OCI-M2 (cell line): ENCODE data around the gene AGAP1.

Experiments
- DNase-seq: peaks from one replicate; lab custom pipeline; 2025; ENCODE audit not compliant: unreplicated experiment; lab: John Stamatoyannopoulos, UW

AGAP1 gene

GRCh38 chr2:235793163-235793752, 299.4 kb downstream of the AGAP1 start:
- DNase-seq, result no peak

DNA sequence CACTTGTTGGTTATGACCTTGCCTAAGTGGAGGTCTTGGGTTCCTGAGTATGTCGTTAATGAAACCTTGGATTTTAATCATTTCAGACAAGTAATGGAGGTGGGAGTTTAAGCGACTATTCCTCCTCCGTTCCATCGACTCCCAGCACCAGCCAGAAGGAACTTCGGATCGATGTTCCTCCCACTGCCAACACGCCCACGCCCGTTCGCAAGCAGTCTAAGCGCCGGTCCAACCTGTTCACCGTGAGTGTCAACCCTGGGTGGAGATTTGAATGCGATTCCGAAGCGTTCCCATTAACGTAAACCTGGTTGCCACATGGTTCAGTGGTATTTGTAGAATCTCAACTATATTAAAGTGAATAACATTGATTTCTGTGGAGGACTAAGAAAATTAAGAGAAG, 305.4 kb downstream of the AGAP1 start:
- DNase-seq, result no peak

DNA sequence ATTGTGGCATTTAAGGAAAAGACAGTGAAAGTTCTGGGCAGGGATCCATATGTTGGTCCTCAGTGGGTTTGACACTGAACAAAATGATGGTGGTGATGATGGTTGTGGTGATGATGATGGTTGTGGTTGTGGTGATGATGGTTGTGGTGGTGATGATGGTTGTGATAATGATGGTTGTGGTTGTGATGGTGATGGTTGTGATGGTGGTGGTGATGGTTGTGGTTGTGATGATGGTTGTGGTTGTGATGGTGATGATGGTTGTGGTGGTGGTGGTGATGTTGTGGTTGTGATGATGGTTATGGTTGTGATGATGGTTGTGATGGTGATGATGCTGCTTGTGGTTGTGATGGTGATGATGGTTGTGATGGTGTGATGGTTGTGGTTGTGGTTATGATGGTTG, 308.7 kb downstream of the AGAP1 start:
- no peak for DNase-seq

DNA sequence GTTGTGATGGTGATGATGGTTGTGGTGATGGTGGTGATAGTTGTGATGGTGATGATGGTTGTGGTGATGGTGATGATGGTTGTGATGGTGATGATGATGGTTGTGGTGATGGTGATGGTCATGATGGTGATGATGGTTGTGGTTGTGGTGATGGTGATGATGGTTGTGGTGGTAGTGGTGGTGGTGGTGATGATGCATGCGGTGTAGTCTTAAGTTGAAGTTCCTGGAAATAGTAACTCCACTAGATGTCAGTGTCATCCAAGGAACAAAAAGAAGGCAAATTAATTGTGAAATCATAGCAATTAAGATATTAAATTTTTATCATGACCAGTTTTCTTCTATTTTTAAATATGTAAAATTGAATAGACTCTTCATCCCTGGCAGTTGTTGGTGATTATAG, 309.2 kb downstream of the AGAP1 start:
- no peak for DNase-seq

GRCh38 chr2:235804676-235805075, 310.8 kb downstream of the AGAP1 start:
- DNase-seq, result no peak

DNA sequence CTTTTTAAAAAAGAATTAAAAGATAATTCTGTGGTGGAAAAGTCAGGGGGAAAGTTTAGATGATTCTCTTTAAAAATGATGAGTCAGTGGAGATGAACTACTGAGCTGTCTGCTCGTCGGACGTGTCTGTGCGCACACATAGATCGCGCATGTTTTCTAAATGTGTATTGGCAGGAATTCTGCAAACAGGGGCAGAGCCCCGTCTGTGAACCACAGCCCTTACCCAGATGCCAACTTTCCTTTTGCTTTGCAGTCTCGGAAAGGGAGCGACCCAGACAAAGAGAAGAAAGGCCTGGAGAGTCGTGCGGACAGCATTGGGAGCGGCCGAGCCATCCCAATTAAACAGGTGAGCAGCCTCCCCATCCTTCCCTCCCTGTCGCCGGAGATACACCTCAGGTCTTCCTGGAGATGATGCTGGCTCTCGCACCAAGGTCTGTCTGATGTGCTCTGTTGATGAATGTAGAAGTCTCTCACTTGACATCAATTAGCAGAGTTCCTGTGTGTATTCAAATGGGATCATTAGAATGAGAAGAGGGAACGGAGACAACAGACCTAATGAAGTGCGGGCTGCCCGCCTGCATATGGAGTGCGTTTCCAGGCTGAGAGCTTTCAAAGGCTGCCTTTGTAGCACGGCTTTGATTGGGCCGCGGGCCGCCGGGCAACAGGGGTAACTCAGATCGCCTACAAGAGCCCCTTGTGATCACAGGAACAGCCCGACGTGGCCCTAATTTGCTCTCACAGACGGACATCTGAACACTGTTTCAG, 313.3 kb downstream of the AGAP1 start:
- no peak for DNase-seq

DNA sequence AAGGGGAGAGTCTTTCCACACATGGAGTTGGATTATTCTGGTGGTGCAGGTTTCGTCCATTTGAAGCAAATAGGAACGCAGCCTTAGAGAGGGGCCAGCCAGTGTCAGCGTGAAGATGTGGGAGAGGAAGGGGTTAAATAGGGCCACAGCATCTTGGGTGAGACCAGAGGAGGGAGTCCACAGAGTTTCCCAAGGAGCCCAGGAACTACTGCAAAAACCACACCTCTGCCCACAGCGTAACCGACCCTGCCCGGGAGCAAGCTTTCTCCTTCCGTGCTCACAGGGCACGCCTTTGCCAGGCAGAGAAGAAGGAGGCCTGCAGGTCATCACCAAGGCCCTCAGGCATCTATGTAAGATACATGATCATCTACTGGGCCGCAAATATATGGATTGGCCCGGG, 314.5 kb downstream of the AGAP1 start:
- no peak for DNase-seq

GRCh38 chr2:235810252-235810651, 316.4 kb downstream of the AGAP1 start:
- DNase-seq, result no peak

- no peak for DNase-seq
Measured at GRCh38 chr2:235810846-235811245, 317.0 kb downstream of the AGAP1 start.

DNA sequence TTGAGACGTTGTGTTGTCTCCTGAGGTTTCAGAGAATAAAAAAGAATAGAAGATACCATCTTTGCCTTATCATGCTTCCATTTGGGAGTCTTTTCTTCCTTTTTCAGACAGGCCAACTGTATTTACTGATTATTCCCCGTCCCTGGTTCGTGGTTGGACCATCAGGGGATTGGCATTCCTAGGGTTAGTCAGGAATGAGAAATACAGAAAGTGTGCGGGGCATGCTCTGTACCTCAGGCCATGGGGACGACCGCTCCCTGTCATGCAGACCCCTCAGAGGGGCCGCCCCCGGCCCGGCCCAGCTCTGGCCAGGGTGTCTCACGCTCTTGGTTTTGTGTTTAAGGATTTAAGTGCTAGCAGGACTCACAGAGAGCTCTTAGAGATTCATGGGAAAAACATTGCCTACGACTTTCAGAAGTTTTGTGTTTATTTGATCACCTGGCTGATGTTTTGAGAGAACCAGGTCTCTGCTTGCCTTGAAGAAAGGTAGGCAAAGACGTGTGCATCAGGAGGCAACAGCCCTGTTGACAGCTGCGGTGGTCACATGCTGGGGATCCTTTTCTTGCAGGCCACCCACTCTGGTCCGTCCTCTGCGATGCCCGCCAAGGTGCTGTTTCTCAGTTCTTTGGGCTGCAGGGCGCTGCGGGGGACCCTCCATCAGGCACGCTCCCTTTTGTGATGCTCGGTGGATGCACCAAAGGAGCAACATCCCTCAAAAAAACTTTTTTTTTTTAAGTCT, 317.8 kb downstream of the AGAP1 start:
- no peak for DNase-seq

- no peak for DNase-seq
Measured at GRCh38 chr2:235812185-235812665, 318.4 kb downstream of the AGAP1 start.

DNA sequence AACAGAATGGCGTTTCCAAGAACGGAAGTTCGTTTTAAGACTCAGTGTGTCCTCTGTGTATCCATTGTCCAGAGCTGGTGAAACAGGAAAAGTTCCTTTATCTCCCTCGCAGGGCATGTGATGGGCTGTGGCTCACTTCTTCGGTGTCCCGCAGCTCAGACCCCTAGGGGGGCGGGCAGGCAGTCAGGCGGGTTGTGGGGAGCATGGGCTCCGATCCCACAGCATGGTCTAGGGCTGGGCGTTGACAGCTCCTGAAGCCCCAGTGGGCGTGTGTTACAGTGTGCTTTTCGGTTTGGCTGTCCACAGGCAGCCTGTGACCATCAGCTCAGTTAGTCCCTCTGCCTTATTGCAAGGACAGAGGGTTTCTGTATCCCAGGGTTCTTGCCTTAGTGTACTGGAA, 319.6 kb downstream of the AGAP1 start:
- no peak for DNase-seq

DNA sequence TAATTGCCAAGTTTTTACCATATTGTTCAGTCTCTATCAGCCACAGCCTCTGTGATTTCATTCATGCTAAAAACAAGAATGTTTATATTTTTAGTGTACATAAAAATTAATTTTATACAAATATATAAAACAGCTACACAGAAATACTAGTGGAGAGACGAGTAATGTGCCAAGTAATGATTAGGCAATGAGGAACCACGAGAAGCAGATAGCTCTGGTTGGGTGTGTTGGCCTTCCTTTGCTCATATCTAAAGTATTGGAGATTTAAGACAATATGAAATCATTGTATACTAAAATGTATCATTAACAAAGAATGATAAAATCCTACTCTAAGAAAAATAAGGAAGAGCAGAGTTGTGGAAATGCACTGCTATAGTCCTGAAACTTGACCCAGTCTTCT, 326.7 kb downstream of the AGAP1 start:
- no peak for DNase-seq

DNA sequence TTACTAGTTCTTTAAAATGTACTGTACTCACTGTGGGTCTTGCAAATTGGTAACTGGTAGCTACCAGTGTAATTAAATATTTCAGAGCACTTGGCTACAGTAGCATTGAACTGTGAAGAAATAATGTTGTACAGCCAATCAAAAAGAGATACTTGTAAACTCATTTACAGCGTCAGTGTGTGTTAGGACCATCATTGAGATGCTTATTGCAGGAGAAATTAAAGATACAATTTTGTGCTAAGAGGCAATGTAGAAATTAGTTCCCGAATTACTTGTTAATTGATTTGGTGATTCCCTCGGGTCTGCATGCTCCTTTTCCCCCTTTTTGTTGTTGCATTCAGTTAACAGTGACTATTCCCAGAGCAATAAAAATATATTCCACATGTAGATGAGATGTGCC, 330.5 kb downstream of the AGAP1 start:
- no peak for DNase-seq

- DNase-seq, result no peak
Measured at GRCh38 chr2:235825946-235826345, 332.1 kb downstream of the AGAP1 start.

DNA sequence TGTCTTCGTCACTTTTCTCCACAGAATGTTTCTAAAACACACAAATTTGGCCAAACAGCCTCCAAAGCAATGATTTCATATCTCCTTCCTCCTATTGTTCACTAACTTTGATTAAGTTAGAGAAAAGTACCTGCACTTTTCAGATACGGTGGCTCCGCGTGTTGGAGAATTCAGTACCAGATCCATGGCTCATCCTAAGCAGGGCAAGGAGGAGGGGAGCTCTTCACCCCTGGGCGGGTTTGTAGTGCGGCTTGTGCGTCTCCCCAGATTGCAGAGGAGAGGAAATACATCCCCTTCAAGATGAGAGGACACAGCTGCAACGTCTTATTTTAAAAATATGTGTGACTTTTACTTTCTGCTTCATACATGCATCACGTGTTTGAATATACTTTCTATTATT, 333.0 kb downstream of the AGAP1 start:
- no peak for DNase-seq

- DNase-seq, result no peak
Measured at GRCh38 chr2:235827585-235827992, 333.7 kb downstream of the AGAP1 start.

GRCh38 chr2:235829726-235830125, 335.9 kb downstream of the AGAP1 start:
- DNase-seq, result no peak

- no peak for DNase-seq
Measured at GRCh38 chr2:235831755-235832154, 337.9 kb downstream of the AGAP1 start.

DNA sequence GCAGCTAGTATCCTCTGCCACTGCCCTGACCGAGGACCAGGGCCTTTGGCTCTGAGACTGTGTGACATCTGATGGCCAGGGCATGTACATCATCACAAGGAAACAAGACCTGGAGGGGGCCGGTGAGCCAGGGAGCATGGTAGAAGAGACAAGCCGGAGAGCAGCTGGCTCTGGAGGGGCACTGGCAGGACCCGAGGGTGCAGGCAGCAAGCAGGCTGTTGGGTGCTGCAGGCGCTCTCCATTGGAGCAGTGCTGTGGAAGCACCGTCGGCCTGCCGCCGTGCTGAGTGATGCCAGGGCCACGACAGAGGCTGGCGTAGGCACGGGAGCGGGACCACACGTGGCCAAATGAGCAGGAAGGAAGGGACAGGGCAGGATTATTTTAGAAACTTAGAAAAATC, 339.1 kb downstream of the AGAP1 start:
- DNase-seq, result no peak

GRCh38 chr2:235833971-235834620, 340.3 kb downstream of the AGAP1 start:
- DNase-seq, result no peak

DNA sequence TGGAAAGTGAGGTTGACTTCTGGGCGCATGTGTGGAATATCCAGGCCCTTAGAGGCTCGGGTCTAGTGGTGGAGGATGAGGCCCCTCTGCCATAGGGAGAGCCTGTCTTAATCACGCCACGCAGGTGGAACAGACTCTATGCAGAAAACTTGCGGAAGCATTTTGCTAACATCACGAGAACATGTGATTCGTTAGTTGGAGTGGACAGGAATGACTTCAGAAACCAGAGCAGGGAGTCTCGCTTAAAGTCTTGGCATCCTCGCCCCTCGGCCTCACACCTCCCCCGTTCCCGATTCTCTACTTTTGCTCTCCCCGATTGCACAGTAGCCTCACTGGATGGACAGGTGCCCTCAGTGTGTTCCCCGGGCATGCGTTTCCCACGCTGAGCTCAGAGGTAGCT, 340.9 kb downstream of the AGAP1 start:
- no peak for DNase-seq
